ENCODE results near the gene KAT2B.

DNA sequence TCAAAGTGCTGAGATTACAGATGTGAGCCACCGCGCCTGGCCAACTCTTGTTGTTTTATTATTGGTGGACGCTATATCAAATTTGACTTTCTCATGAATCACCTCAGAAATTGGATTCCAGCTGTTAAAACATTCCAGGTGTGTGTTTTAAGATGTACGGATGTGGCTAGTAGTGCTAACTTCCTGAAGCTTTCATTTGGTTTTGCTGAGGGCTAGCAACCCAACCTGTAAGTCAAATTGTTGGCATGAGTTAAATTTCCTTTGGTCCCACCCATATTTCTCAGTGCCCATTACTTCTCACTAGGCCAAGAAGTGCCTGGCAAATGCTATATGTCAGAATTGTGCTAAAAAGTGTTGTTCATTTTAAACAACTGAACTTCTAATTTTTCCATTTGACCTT, 13.1 kb upstream of the KAT2B start:
- TF ChIP-seq, protein P1, sequence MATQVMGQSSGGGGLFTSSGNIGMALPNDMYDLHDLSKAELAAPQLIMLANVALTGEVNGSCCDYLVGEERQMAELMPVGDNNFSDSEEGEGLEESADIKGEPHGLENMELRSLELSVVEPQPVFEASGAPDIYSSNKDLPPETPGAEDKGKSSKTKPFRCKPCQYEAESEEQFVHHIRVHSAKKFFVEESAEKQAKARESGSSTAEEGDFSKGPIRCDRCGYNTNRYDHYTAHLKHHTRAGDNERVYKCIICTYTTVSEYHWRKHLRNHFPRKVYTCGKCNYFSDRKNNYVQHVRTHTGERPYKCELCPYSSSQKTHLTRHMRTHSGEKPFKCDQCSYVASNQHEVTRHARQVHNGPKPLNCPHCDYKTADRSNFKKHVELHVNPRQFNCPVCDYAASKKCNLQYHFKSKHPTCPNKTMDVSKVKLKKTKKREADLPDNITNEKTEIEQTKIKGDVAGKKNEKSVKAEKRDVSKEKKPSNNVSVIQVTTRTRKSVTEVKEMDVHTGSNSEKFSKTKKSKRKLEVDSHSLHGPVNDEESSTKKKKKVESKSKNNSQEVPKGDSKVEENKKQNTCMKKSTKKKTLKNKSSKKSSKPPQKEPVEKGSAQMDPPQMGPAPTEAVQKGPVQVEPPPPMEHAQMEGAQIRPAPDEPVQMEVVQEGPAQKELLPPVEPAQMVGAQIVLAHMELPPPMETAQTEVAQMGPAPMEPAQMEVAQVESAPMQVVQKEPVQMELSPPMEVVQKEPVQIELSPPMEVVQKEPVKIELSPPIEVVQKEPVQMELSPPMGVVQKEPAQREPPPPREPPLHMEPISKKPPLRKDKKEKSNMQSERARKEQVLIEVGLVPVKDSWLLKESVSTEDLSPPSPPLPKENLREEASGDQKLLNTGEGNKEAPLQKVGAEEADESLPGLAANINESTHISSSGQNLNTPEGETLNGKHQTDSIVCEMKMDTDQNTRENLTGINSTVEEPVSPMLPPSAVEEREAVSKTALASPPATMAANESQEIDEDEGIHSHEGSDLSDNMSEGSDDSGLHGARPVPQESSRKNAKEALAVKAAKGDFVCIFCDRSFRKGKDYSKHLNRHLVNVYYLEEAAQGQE (IDR thresholded peaks at IDR 0.05; ENCODE audit: borderline replicate concordance in 1 of 2, low read depth in 1 of 2, low read length in 2 of 2) = no peak
- TF ChIP-seq SUZ12 (IDR thresholded peaks at IDR 0.05; ENCODE audit: low read depth, low read length) (no peak), CEBPB (IDR thresholded peaks at IDR 0.05; ENCODE audit: borderline replicate concordance, low read depth, low read length) (no peak), POLR2AphosphoS5 (IDR thresholded peaks at IDR 0.05; ENCODE audit: low read depth, low read length) (no peak), ZBTB7B (CRISPR knock-in tag; IDR thresholded peaks at IDR 0.05) (no peak), SMAD3 (CRISPR knock-in tag; IDR thresholded peaks at IDR 0.05) (no peak), PLRG1 (conservative IDR thresholded peaks at IDR 0.05) (no peak), ZNF205 (CRISPR knock-in tag; IDR thresholded peaks at IDR 0.05) (no peak)
- TF ChIP-seq, protein P2, sequence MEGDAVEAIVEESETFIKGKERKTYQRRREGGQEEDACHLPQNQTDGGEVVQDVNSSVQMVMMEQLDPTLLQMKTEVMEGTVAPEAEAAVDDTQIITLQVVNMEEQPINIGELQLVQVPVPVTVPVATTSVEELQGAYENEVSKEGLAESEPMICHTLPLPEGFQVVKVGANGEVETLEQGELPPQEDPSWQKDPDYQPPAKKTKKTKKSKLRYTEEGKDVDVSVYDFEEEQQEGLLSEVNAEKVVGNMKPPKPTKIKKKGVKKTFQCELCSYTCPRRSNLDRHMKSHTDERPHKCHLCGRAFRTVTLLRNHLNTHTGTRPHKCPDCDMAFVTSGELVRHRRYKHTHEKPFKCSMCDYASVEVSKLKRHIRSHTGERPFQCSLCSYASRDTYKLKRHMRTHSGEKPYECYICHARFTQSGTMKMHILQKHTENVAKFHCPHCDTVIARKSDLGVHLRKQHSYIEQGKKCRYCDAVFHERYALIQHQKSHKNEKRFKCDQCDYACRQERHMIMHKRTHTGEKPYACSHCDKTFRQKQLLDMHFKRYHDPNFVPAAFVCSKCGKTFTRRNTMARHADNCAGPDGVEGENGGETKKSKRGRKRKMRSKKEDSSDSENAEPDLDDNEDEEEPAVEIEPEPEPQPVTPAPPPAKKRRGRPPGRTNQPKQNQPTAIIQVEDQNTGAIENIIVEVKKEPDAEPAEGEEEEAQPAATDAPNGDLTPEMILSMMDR (CRISPR knock-in tag; IDR thresholded peaks at IDR 0.05) = no peak
- TF ChIP-seq, protein P3, sequence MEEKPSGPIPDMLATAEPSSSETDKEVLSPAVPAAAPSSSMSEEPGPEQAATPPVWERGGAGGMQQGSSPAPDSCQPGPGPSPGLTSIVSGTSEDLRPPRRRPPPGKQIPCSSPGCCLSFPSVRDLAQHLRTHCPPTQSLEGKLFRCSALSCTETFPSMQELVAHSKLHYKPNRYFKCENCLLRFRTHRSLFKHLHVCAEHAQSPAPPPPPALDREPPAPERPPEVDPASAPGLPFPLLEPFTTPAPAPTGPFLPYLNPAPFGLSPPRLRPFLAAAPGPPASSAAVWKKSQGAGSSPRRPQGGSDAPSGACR (CRISPR knock-in tag; IDR thresholded peaks at IDR 0.05) = no peak
